Neural cell (in vitro differentiated cells): ENCODE measurements around the gene NMT1. TPM values are rescaled to one million over a fixed set of nuclear protein-coding genes. Genes with fewer than 3 reads are reported as not detected.

Source experiments
- H2AFZ ChIP-seq: fragments of 200-600, 300-800 bp; sonication (generic), shearing (Covaris generic); 2 replicates; pipeline ENCODE4 v1.6.0; 2014; ENCODE audit warnings: low read depth, mild to moderate bottlenecking, antibody characterized with exemption, low read length, moderate library complexity
- H3F3A ChIP-seq: fragments of 200-600 bp; shearing (Covaris generic); 2 replicates; pipeline ENCODE4 v1.6.1; 2016; ENCODE audit warnings: mild to moderate bottlenecking, moderate library complexity, mixed read lengths, antibody characterized with exemption, low read length; ENCODE audit not compliant: insufficient read depth, poor library complexity, severe bottlenecking
- H3K27ac ChIP-seq: fragments of 200-600, 300-800 bp; sonication (generic), shearing (Covaris generic); 2 replicates; pipeline ENCODE4 v1.5.1; 2014; ENCODE audit warnings: mild to moderate bottlenecking, low read length, moderate library complexity
- H3K27me3 ChIP-seq: fragments of 300-800, 200-600 bp; sonication (generic), shearing (Covaris generic); 2 replicates; pipeline ENCODE4 v1.6.0; 2014; ENCODE audit warnings: mild to moderate bottlenecking, low read depth, low read length, moderate library complexity; ENCODE audit not compliant: insufficient read depth
- H3K36me3 ChIP-seq: fragments of 300-800, 200-600 bp; sonication (generic), shearing (Covaris generic); 2 replicates; pipeline ENCODE4 v1.5.1; 2014; ENCODE audit warnings: mild to moderate bottlenecking, antibody characterized with exemption, low read length, moderate library complexity; ENCODE audit not compliant: insufficient read depth
- H3K4me2 ChIP-seq: fragments of 300-800, 200-600 bp; sonication (generic), shearing (Covaris generic); 2 replicates; pipeline ENCODE4 v1.6.0; 2014; ENCODE audit warnings: mild to moderate bottlenecking, low read length
- H3K4me3 ChIP-seq: fragments of 300-800, 200-600 bp; sonication (generic), shearing (Covaris generic); 2 replicates; pipeline ENCODE4 v1.5.1; 2014; ENCODE audit warnings: mild to moderate bottlenecking, low read length, moderate library complexity
- H3K79me2 ChIP-seq: fragments of 200-600 bp; shearing (Covaris generic); replicated peaks from 2 replicates; pipeline ENCODE4 v1.6.0; 2014; ENCODE audit warnings: mild to moderate bottlenecking, low read length, moderate library complexity; ENCODE audit not compliant: insufficient read depth
- H3K9ac ChIP-seq: fragments of 300-800, 200-600 bp; sonication (generic), shearing (Covaris generic); 2 replicates; pipeline ENCODE4 v1.6.1; 2016; ENCODE audit warnings: mild to moderate bottlenecking, low read length, mixed read lengths
- H3K9me2 ChIP-seq: fragments of 200-600 bp; shearing (Covaris generic); 2 replicates; pipeline ENCODE4 v1.6.1; 2016; ENCODE audit warnings: mild to moderate bottlenecking, low read length, mixed read lengths; ENCODE audit not compliant: insufficient read depth
- H3K9me3 ChIP-seq: fragments of 200-600, 300-800 bp; sonication (generic), shearing (Covaris generic); 2 replicates; pipeline ENCODE4 v1.6.1; 2016; ENCODE audit warnings: mild to moderate bottlenecking, mixed run types, low read length, moderate library complexity, mixed read lengths
- H4K20me1 ChIP-seq: fragments of 200-600 bp; shearing (Covaris generic); 2 replicates; pipeline ENCODE4 v1.6.1; 2016; ENCODE audit warnings: mild to moderate bottlenecking, mixed run types; ENCODE audit not compliant: insufficient read depth
- CTCF ChIP-seq: fragments of 450-650 bp; IDR thresholded peaks from 2 replicates; pipeline ENCODE4 v1.5.1; 2014; ENCODE audit warnings: antibody characterized with exemption, mild to moderate bottlenecking, moderate library complexity; ENCODE audit not compliant: poor library complexity, severe bottlenecking
- EP300 ChIP-seq: fragments of 450-650 bp; conservative IDR thresholded peaks from 2 replicates; pipeline ENCODE4 v1.6.1; 2014; ENCODE audit warnings: antibody characterized with exemption, mild to moderate bottlenecking, moderate library complexity; ENCODE audit not compliant: poor library complexity, severe bottlenecking
- EZH2 ChIP-seq: fragments of 200-600, 300-800 bp; shearing (Covaris generic), sonication (generic); IDR thresholded peaks from 2 replicates; pipeline ENCODE4 v1.6.1; 2014; ENCODE audit warnings: antibody characterized with exemption, low read length, borderline replicate concordance, mild to moderate bottlenecking; ENCODE audit not compliant: insufficient read depth, poor library complexity, severe bottlenecking
- MXI1 ChIP-seq: fragments of 450-650 bp; conservative IDR thresholded peaks from 2 replicates; pipeline ENCODE4 v1.6.1; 2014; ENCODE audit warnings: antibody characterized with exemption, mild to moderate bottlenecking; ENCODE audit not compliant: poor library complexity, severe bottlenecking
- POLR2AphosphoS5 ChIP-seq: IDR thresholded peaks from 2 replicates; pipeline ENCODE4 v1.6.1; 2012
- RAD21 ChIP-seq: fragments of 450-650 bp; conservative IDR thresholded peaks from 2 replicates; pipeline ENCODE4 v1.6.1; 2014; ENCODE audit warnings: antibody characterized with exemption, mild to moderate bottlenecking, moderate library complexity
- SMC3 ChIP-seq: fragments of 450-650 bp; conservative IDR thresholded peaks from 2 replicates; pipeline ENCODE4 v1.6.1; 2014; ENCODE audit warnings: antibody characterized with exemption, mild to moderate bottlenecking, moderate library complexity; ENCODE audit not compliant: poor library complexity
- TAF1 ChIP-seq: IDR thresholded peaks from 2 replicates; pipeline ENCODE4 v1.6.1; 2012; ENCODE audit warnings: low read depth
- polyA plus RNA-seq: library from polyadenylated mRNA; depleted of rRNA; stranded (reverse); fragments of >200 nt; gene quantifications from 2 replicates; pipeline ENCODE4 v1.2.3, GENCODE V29; 2014
- TF ChIP-seq, protein P1 (sequence below): IDR thresholded peaks from 2 replicates; pipeline ENCODE4 v1.6.1; 2012; ENCODE audit warnings: borderline replicate concordance

The NMT1 gene
- polyA plus RNA-seq, 1 donor from 2014 or later = 23.4 TPM

DNA sequence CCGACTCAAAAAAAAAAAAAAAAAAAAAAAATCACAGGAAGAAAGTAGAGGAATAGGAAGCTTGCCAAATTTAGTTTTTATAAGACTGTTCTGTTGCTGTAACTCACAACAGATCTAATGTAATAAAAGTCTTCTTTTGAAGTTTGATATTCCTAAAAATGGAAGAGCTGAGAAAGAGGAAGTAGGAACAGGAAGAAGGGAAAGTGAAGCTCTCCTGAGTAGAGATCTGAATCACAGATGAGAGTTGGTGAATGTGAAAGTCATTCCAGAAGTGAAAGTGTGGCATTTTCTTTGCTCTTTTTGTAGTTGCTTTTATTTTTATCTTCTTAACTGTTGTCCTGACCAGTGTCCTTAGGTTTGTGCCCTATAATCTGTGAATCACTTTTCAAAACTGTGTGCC lies 2.1 kb downstream of the NMT1 start (continued):
- TF ChIP-seq CTCF (no peak), MXI1 (no peak)

- no peaks in the 10 kb centered on the region for H3K36me3 ChIP-seq
- no peak overlapping the region for H3K27ac ChIP-seq
- TF ChIP-seq EP300 (no peak), POLR2AphosphoS5 (no peak), SMC3 (no peak), TAF1 (no peak), MXI1 (no peak), EZH2 (no peak), RAD21 (no peak), CTCF (no peak)
- TF ChIP-seq, protein P1, sequence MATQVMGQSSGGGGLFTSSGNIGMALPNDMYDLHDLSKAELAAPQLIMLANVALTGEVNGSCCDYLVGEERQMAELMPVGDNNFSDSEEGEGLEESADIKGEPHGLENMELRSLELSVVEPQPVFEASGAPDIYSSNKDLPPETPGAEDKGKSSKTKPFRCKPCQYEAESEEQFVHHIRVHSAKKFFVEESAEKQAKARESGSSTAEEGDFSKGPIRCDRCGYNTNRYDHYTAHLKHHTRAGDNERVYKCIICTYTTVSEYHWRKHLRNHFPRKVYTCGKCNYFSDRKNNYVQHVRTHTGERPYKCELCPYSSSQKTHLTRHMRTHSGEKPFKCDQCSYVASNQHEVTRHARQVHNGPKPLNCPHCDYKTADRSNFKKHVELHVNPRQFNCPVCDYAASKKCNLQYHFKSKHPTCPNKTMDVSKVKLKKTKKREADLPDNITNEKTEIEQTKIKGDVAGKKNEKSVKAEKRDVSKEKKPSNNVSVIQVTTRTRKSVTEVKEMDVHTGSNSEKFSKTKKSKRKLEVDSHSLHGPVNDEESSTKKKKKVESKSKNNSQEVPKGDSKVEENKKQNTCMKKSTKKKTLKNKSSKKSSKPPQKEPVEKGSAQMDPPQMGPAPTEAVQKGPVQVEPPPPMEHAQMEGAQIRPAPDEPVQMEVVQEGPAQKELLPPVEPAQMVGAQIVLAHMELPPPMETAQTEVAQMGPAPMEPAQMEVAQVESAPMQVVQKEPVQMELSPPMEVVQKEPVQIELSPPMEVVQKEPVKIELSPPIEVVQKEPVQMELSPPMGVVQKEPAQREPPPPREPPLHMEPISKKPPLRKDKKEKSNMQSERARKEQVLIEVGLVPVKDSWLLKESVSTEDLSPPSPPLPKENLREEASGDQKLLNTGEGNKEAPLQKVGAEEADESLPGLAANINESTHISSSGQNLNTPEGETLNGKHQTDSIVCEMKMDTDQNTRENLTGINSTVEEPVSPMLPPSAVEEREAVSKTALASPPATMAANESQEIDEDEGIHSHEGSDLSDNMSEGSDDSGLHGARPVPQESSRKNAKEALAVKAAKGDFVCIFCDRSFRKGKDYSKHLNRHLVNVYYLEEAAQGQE = no peak
- no peaks in the 10 kb centered on the region for H3K27me3 ChIP-seq
- no peak overlapping the region for H3K9ac ChIP-seq
- no peaks in the 10 kb centered on the region for H3K9me2 ChIP-seq
- H3K79me2 ChIP-seq = peaks cover 15% of the 10 kb centered on the region
- no peak overlapping the region for H3K4me2 ChIP-seq
- no peaks in the 10 kb centered on the region for H3K9me3 ChIP-seq
- H2AFZ ChIP-seq = no peak overlapping the region
- H3F3A ChIP-seq = no peaks in the 10 kb centered on the region
- H3K4me3 ChIP-seq = no peak overlapping the region
- no peaks in the 10 kb centered on the region for H4K20me1 ChIP-seq
These were observed 6.5 kb downstream of the NMT1 start for GRCh38 chr17:45067637-45068036.

GRCh38 chr17:45070001-45070400 lies 8.9 kb downstream of the NMT1 start:
- no peaks in the 10 kb centered on the region for H3F3A ChIP-seq
- H2AFZ ChIP-seq = no peak overlapping the region
- H3K9me3 ChIP-seq = no peaks in the 10 kb centered on the region
- no peak overlapping the region for H3K27ac ChIP-seq
- no peaks in the 10 kb centered on the region for H3K27me3 ChIP-seq
- H3K9me2 ChIP-seq = no peaks in the 10 kb centered on the region
- H3K4me2 ChIP-seq = no peak overlapping the region
- H3K36me3 ChIP-seq = no peaks in the 10 kb centered on the region
- H3K9ac ChIP-seq = no peak overlapping the region
- peaks cover 12% of the 10 kb centered on the region for H3K79me2 ChIP-seq
- no peak overlapping the region for H3K4me3 ChIP-seq
- TF ChIP-seq EP300 (no peak), POLR2AphosphoS5 (no peak), MXI1 (no peak), TAF1 (no peak), EZH2 (no peak), RAD21 (no peak), SMC3 (no peak), CTCF (no peak)
- TF ChIP-seq, protein P1 = no peak
- no peaks in the 10 kb centered on the region for H4K20me1 ChIP-seq
